Left hindlimb (tissue), 1 donor: Measurements from ENCODE around the gene SERPING1.
"Not testable (repeated sequence)": the region's sequence is repeated elsewhere in the genome, so short reads cannot be mapped to it uniquely, and the experiment has no call there.

Source experiments
- DNase-seq: peaks from one replicate; pipeline ENCODE4 v3.0.0-alpha.2; 2018

SERPING1 gene

DNA sequence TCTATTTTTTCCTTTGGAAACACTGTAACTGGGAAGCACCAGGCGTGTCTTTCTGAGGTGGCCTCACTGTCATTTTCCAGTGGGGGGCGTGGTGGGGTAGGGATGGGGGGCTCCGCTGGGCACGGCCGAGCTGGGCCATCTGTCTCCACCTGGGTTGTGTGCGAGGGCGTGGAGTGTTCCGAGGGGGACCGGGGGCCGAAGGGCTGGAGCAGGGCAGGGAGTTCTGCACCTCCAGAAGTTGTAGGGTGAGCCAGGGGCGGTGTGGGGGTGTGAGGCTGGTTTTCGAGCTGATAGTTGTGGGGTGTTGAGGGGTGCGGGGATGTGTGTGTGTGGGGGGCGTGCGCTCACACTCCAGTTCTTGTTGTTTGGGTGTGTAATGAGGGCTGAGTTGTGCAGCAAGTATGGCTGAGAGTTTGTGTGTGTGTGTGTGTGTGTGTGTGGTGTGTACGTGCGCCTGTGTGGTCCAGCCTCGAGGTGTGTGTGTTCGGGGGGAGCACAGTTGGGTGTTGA is 41.4 kb downstream of the SERPING1 start:
- peak; percentile 38 for DNase-seq

DNA sequence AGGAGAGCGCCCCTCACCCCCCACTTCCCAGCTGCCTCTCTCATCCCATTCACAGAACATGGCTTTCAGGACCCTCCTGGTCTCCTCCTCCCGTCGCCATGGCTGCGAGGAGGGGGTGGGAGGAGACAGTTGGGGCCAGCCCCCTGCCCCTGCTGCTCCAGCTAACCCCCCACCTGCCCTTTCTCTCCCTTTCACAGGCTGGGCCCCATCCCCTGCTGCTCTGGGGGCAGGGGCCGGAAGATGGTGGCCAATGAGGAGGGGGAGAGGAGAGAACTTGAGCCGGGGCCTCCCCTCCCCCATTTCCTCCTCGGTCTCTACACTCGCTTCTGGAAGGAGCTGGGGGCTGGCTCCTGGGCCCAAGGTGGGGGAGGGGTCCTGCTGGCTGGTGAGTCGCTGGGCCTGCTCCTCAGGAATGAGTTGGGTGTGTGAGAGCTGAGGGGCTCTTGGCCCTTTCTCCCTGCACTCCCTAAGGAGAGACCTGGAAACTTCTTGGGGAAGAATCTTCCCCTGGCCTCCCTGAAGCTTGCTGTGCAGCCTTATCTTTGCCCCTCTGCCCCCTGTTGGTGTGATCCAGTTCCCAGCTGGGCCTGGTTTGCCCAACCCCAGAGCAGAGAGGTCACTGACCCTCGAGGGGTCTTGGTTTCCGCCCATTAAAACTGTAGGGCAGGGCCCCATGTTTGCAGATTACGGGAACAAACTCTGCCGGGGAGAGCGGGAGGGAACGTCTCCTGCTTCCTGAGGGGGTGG is 42.0 kb downstream of the SERPING1 start:
- peak; percentile 91 for DNase-seq

DNA sequence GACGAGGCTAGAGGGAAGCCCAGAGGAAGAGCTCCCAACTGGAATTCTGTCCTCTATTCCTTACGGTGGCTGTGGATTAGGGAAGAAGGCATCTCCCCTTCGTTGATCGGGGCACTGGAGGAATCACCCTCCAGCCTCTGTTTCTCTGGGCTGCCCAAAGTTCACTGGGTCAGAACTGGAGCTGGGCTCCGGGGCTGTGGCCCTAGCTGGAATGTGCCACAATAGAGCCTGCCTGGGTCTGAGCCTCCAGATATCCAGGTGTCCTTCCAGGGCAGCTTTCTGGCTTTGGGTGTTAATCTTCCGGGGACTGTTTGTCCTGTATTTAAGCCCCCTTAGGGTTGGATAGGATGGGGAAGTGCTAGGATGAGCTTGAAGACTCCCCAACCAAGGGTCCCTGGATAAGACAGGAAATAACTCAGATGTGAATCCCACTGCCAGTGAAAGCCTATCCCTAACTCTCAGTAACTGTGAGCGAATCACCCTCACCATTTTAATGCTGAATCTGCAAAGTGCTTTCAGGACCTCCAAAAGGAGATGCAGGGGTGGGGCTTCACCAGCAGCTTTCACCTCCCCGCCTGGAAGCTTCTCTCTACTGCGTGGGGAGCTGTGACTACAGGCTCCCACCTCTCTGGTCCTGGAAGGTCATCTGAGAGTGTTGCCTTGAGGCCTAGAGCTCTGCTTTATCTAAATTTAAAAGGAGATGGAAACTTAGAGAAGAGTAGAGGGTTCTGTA is 42.7 kb downstream of the SERPING1 start:
- DNase-seq, result no peak

DNA sequence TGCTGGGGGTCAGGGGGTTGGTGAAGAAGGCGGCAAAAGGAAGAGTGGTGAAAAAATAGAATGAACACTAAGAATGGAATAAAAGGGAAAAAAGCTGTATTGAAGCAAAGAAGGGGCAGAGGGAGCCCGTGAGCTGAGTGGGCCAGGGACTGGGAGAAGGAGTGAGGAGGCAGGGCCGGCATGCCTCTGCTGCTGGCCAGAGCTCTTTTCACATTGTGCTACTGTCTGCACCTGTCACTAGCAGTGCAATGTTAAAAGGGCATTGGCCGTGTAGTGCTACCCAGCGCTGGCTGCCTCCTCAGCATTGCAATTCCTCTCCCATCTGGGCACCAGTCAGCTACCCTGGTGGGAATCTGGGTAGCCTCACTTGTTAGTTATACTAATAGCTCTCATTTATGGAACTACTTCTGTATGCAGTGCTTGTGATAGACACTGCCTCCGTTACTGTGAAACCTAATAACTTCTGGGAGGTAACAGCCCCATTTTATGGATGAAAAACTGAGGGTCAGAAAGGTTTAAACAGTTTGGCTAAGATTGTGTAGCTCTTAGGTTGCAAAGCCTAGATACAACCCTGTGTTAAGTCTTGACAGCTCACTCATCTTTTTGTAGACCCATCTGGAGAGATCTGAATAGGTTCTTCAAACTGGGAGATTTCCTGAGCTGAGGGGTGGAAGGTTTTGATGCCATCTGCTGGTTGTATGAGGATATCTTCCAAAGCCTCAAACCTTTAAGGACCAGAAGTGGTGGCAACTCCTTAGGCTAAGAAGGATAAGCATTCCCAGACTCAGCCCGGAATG is 43.7 kb downstream of the SERPING1 start:
- DNase-seq, result peak; percentile 52

DNA sequence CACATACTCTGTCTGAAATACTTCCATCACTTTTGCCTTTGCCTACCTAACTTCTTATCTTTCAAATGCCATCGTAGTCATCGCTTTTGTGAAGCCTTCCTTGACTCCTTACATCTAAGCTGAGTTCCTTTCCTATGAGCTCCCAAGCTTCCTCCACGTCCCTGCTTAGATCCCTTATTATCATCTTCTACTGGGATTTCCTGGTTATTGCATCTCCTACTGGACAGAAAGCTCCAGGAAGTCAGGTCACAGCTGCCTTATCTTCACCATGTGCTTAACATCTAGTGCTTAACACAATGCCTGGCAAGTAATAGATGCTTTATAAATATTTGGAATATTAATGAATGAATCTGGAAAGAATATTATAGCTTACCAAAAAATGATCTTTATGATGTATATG is 46.3 kb downstream of the SERPING1 start:
- no peak for DNase-seq

DNA sequence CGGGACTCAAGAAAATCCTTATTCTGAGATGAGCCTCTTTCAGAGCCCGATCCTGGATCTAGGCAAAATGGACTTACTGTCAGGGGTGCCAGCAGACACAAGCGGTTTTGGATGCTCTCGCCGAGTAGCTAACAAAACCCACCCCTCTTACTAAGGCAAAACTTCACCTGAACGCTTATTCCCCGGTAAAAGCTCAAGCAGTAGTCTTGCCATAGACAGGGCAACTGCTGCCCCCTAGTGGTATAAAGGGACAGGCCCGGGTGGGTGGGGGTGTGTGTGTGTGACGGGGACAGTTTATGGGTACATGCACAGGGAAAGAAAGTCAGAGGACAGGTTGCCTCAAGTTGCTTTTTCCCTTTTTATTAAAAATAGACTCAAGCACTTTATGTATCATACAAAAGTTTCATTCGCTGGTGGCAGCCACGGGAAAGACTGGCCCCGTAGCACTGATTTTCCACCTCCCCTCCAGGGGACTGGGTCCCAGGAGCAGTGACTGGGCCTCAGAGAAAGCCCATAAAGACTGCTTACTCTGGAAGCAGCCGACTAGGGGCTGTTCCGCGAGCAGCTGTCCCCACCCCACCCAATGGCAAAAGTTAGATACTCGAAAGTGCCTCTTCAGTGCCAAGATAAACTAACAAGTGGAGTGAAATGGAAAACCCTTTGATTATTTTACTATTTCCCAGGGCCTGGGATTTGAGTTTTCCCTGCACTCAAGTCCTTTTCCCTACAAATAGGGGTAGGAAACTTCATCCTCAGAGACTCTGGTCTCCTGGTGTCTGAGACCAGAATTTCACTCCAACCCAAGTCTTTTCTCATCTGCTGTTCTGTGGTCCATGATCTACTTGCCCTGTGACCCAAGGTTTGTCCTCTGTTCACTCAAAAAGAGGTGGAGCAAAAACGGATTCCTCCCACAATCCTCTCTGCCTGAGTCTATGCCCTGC is 47.5 kb downstream of the SERPING1 start:
- peak; percentile 83 for DNase-seq

DNA sequence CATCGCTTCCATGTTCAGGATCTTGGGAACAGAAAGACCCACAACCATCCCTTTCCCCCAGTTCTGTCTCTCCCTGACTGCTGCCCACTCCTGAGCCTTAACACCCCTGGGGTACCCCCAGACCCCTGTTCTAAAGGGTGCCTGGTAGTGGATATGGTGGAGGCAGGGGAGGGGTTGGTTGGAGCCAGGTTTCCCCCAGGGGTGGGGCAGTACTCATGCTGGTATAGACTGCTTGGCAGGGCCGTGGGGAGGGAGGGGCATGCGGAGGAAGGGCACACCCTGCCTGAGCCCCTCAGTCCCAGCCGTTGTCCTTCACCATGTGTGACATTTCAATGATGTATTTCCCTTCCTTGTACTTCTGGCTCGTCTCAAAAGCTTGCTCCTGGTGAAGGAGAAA is 48.2 kb downstream of the SERPING1 start:
- DNase-seq, result peak; percentile 36

DNA sequence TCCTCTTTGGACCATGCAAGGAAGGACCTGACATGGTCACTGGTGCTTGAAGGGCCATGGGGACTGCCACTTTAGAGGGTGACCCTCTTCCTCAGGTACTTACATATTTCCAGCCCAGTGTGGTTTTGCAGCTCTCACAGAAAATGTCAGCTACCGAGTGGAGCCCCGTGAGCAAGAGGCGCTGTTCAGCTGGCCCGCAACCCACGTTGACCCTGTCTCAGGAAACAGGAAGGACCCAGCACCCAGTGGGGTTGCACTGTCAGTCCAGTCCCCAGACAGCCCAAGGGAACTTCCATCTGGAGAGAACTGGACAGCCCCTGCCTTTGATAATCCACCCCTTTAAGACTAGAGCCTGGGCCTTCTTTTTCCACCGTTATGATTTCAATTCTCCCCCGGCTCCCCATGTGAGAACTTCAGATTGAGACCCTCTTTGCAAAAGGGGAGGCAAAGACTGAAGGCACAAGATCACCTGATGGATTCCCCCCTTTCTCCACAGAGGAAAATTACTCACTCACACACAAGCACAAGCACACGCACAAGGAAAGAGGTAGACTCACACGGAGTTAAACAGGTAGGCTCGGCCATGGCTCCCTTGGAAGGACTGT is 48.8 kb downstream of the SERPING1 start:
- DNase-seq, result no peak

DNA sequence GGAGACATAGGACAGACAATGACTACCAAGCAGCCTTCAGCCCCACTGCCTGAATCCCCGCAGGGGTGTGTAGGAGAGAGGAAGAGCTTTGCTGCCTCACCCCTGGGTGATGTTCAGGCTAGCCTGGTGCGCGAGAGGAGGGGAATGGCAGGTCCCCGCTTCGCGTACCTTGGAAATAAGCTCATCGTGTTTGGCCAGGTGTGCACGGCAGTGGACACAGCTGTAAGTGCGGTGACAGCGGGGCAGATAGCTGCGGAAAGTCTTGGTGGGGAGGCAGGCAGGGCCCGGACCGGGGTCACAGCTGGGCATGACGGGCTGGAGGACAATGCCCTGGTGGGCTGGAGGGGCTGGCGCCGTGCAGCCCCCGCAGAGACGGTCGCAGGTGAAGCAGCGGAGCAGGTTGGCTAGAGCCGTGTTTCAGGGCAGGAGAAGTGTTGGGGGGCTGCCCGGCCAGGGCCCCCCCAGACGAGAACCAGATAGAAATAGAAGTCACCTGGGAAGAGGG is 49.4 kb downstream of the SERPING1 start:
- no peak for DNase-seq

DNA sequence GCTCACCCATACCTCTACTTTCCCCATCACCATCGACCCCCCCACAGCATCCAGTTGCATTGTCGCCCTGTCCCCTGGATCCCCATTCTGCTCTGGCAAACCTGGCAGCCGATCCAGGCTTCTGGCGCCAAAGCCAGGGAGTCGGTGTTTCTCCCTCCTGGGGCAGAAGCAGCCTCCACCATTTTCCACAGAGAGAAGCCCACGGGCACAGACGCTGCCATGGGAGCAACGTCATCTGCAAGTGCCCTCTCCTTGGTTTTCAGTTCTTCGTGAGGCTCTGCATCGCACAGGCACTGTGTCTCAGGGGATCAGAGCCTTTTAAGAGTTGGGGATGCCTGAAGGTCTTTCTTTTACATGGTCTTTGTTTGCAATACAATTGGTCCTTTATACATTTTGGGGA is 49.9 kb downstream of the SERPING1 start:
- DNase-seq, result peak; percentile 38

DNA sequence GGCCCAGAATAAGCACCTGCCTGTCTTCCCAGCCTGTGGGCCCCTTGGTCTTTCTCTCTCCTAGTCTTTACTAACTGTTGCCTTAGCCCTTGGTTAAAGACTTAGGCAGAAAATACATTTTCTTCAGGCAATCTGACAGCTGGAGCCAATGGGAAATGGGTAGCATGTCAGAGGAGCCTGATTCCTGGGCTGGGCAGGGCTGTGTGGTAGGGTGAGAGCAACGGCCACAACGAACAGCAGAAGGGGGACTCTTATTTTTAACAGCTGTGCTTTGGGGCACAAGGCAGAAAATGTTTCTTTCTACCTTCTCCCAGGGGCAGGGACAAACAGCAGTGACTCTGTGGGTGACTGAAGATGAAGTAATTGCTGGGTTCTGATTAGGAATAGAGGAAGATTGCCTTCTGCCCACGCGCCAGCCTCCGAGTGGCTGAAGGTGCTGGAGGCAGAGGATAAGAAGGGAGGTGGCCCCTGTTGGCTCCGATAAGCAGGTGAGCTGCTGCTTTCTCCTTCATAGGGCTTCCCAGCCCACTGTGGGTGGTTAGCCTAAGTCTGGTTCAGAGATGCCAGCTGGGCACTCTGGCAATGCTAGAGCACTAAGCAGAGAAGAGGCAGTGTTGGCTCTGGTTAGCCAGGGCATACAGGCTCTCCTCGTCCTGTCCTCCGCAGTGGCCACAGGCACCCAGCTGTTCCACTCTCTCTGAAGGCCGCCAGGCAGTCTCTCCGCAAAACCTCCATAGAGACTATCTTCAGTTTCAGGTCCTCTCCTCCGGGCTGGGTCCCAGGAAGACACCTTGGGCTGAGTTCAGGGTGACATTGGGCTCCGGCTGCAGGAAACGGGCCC is 50.7 kb downstream of the SERPING1 start:
- DNase-seq, result peak; percentile 40

DNA sequence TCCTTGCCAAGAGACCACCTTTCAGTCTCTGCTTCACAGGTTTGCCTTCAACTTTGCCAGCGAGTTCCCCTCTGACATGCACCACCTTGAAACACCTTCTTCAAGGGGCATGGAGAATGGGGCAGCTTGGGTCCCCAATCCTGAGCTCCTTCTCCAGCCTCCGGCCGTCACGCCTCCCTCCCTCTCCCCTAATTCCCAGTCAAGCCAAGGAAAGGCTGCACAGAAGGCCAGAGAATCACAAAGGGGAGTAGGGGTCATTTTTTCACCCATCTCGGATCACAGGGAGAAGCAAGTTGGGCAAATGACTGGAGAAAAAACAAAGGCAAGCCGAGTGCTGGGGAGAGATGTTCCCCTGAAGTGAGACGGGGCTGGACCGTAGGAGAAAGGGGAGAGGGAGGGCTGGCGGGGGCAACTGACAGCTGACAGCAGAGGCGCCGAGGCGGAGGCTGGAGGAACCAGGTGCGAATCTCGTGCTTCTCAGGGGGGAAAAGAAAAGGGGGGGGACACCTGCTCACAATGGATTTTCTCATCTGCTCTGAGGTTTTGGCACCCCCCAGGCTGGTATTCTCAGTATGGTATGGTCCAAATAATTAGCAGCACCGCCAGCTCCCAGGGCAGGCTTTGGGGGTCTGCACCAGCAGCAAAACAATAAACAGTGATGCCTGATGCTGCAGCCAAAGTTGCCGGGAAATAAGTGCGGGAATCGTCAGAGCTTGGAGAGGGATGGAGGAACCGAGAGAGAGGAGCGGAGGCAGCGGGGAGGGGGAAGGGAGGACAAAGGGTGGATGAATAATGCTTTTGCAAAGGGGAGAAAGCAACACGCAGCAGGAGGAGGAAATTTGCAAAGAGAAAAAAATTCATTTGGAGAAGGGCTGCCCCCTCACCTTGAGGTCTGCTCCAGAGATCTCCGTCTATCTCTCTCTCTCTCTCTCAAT is 51.6 kb downstream of the SERPING1 start:
- peak; percentile 40 for DNase-seq

DNA sequence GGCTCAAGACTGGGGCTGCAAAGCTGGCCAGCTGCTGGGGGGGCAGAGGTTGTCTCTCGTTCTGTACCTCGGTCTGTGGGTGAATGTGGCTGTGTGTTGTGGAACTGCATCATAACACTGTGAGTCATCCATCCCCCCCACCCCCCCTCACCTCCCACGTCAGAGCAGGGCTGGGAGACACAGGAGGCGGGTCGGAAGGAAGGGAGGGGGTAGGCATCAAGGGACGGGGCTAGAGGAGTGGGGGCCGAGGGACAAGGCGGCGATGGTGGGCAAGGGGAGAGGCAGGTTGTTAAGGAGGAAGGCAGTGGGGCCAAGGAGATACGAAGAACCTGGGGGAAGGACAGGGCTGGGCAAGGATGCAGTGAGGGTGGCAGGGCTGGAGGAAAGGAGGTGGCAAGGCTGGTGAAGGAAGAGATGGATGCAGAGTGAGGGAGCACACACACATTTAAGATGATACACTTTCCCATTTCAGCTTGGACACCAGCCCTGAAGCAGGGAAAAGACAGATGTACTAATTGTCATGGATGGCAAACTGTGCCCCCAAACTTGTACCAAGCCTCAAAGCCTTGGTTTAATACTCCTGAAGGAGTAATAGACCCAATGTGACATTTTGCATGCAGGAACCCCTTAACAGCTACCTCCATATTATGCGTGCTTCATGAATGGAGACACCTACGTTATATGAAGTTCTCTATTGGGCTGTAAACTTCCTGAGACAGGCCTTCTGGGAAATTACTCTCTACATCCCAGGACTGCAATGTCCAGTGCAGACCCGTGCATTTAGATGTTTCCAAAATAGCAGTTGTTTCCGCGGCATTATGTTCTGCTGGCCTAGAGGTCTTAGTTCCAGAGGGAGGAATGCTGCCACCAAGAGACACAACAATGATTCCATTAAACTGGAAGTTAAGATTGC is 52.6 kb downstream of the SERPING1 start, which contains the start of gene YPEL4:
Gene YPEL4 (minus strand): TSS at position 87 of the 913 bp plus-strand sequence. CDS start 2,805 bp downstream, outside the sequence.
- DNase-seq, result peak; percentile 87

DNA sequence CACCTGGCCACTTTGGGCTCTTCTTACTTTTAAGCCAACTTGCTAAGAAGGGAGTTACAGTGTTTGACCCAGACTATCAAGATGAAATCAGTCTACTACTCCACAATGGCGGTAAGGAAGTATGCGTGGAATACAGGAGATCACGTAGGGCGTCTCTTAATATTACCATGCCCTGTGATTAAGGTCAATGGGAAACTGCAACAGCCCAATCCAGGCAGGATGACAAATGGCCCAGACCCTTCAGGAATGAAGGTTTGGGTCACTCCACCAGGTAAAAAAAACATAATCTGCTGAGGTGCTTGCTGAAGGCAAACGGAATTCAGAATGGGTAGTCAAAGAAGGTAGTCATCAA is 53.2 kb downstream of the SERPING1 start:
- DNase-seq, result no peak

DNA sequence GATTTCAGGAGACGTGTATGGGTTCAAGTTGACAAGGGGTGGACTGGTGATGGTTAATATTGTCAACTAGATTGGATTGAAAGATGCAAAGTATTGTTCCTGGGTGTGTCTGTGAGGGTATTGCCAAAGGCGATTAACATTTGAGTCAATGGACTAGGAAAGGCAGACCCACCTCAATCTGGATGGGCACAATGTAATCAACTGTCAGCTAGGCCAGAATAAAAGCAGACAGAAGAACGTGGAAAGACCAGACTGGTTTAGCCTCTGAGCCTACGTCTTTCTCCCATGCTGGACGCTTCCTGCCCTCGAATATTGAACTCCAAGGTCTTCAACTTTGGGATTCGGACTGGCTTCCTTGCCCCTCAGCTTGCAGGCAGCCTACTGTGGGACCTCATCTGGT is 53.9 kb downstream of the SERPING1 start:
- no peak for DNase-seq

DNA sequence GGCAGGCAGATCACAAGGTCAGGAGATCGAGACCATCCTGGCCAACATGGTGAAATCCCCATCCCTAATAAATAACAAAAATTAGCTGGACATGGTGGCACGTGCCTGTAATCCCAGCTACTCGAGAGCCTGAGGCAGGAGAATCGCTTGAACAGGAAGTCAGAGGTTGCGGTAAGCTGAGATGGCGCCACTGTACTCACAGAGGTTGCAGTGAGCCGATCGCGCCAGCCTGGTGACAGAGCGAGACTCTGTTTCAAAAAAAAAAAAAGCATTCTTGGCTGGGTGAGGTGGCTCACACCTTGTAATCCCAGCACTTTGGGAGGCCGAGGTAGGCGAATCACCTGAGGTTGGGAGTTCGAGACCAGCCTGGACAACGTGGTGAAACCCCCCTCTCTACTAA is 54.7 kb downstream of the SERPING1 start:
- DNase-seq, result not testable (repeated sequence)

DNA sequence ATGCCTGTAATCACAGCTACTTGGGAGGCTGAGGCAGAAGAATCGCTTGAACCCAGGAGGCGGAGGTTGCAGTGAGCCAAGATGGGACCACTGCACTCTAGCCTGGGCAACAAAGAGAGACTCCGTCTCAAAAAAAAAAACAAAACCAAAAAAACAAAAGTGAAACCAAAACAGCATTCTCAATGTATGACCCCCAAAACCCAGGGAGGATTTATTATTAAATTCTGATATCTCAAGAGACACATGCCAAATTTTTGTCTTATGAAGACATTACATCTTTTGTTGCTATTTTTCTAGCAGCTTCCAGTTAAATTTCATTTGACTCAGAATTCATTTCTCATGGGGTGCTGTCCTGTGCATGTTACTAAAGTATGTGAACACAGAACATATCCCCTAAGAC is 55.2 kb downstream of the SERPING1 start:
- DNase-seq, result no peak

DNA sequence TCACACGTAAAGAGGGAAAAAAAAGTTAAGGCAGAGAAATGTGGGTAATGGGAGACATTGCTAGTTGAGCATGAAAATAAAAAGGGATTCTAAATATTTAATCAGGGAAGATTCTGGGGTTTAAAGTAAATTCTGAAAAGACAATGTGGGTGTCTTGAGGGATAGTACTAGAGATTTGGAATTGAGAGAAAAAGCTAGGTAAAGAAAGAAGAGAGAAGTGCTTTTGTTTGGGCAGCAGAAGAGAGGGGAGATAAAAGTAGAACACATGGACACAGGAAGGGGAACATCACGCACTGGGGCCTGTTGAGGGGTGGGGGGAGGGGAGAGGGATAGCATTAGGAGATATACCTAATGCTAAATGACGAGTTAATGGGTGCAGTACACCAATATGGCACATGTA is 55.7 kb downstream of the SERPING1 start:
- DNase-seq, result no peak
